GM12875 (cell line): Measurements from ENCODE around the gene JAK3.
"Not testable (repeated sequence)": the region's sequence is repeated elsewhere in the genome, so short reads cannot be mapped to it uniquely, and the experiment has no call there.

Source experiments
- H3K4me3 ChIP-seq: one replicate; pipeline ENCODE4 v1.5.1; 2011; ENCODE audit warnings: low read depth, low read length, control low read depth
- TF ChIP-seq, protein P1 (sequence below): IDR thresholded peaks from 2 replicates; pipeline ENCODE4 v1.5.1; 2011; ENCODE audit warnings: low read depth, mild to moderate bottlenecking, control low read depth, inconsistent platforms, low read length, moderate library complexity, borderline replicate concordance; ENCODE audit not compliant: insufficient read depth

The JAK3 gene

DNA sequence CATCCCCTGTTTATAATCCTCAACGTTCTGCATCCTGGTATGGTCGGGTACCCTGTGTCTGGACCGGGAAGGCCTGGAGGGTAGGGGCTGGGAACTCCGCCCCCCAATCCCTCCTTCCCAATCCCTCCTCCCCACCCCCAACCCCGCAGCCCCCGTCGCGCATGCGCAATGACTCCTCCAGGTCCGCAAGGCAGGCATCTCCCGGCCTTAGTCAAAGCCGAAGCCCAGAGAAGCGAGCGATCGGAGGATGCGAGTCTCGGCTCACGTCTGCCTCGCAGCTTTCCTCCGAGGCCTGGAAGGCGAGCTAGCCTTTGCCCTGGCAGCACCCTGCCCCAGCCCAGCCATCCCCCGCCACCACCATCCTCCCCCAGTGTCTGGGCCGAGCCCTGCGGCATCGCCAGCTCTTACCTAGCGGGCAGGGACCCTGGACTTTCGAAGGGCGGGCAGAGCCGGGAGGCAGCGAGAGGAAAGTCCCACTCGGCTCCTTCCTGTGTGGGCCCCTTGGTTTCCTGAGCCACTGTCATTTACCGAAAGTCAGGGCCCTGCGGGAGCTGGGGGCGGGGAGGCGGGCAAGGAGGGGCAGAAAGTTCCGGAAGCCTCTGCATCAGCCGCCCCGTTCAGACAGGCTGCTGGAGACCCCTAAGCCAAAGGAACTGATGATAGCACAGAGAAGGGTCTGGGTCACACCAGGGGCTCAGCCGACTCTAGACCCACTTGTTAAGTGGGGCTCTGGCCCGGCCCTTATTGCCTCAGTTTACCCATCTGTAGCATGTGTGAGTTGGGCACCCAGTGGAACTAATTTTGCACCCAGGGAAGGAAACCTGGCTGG lies at the start of gene JAK3:
Gene JAK3, minus strand, starts transcription at position 445 of the 829 bp plus-strand sequence. CDS start 3,565 bp downstream, outside the sequence.
- peak within 1 kb of the TSS; percentile 61 for H3K4me3 ChIP-seq
- TF ChIP-seq, protein P1, sequence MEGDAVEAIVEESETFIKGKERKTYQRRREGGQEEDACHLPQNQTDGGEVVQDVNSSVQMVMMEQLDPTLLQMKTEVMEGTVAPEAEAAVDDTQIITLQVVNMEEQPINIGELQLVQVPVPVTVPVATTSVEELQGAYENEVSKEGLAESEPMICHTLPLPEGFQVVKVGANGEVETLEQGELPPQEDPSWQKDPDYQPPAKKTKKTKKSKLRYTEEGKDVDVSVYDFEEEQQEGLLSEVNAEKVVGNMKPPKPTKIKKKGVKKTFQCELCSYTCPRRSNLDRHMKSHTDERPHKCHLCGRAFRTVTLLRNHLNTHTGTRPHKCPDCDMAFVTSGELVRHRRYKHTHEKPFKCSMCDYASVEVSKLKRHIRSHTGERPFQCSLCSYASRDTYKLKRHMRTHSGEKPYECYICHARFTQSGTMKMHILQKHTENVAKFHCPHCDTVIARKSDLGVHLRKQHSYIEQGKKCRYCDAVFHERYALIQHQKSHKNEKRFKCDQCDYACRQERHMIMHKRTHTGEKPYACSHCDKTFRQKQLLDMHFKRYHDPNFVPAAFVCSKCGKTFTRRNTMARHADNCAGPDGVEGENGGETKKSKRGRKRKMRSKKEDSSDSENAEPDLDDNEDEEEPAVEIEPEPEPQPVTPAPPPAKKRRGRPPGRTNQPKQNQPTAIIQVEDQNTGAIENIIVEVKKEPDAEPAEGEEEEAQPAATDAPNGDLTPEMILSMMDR = no peak

DNA sequence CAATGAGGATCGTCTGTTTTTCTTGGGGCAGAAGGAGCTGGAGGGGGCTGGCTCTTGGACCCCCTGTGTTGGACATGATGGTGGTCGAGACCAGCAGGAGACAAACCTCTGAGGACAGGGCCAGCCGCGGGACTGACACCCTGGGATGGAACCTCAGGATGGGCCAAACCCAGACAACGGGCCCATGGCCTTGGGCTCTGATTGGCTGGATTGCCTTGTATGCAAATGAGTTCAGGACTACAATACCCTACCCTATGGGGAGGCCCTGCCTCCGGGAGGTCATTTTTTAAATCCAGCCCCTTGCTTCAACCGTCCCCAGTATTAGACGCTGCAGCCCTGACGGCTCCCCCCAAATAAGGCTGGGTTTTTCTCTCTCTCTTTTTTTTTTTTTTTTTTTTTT lies 46.0 kb upstream of the JAK3 start:
- no peak overlapping the region for H3K4me3 ChIP-seq
- TF ChIP-seq, protein P1 = no peak

DNA sequence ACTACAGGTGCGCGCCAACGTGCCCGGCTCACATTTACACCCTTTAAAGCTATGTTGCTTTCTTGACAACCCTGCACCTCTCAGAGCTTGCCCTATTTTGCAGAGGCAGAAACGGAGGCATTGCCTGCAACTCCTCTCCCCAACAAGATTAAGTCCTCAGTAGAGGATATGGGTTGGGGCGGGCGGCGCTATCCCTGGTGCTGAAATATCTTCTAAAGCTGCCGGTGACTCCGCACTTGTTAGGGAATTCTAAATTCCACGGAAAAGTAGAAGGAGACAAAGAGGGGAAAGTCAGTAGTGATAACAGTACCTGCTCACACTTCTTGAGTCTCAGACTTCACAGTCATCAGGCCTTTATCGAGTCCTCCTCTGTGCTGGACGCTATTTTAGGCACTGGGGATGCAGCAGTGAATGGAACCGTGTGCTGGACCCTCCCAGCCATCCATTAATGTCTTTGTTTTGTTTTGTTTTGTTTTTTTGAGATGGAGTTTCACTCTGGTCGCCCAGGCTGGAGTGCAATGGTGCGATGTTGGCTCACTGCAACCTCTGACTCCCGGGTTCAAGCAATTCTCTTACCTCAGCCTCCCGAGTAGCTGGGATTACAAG lies 41.9 kb upstream of the JAK3 start:
- TF ChIP-seq, protein P1 = no peak
- no peak overlapping the region for H3K4me3 ChIP-seq

DNA sequence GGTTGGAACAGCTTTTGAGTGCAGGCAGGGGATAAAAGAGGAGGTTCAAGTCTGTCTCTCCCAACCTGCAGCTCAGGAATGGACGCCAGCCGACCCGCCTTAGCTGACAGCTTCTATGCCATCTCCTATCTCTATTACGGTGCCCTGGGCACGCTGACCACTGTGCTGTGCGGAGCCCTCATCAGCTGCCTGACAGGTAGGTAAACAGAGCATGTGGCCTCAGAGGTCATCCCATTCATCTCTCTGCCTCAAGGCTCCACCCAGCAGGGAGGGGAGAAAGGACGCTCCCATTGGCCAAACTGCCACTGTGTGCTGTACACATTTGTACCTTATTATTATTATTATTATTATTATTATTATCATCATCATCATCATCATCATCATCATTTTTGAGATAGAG lies 40.5 kb upstream of the JAK3 start:
- no peak overlapping the region for H3K4me3 ChIP-seq
- TF ChIP-seq, protein P1 = no peak

DNA sequence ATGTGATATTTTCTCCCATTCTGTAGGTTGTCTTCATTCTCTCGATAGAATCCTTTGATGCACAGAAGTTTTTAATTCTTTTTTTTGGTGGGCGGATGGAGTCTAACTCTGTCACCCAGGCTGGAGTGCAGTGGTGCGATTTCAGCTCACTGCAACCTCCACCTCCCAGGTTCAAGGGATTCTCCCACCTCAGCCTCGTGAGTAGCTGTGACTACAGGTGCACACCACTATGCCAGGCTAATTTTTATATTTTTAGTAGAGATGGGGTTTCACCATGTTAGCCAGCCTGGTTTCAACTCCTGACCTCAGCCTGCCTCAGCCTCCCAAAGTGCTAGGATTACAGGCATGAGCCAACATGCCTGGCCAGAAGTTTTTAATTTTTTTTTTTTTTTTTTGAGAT lies 39.4 kb upstream of the JAK3 start:
- not testable (repeated sequence) for H3K4me3 ChIP-seq

DNA sequence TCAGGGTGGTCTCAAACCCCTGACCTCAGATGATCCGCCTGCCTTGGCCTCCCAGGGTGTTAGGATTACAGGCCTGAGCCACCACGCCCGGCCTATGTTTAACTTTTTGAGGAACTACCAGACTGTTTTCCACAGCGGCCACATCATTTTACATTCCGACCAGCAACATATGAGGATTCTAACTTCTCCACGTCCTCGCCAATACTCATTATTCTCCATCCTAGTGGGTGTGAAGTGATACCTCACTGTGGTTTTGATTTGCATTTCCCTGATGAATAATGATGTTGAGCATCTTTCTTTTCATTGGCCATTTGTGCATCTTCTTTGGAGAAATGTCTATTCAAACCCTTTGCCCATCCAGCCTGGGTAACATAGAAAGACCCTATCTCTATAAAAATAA lies 38.7 kb upstream of the JAK3 start:
- H3K4me3 ChIP-seq = no peak overlapping the region
- TF ChIP-seq, protein P1 = no peak

DNA sequence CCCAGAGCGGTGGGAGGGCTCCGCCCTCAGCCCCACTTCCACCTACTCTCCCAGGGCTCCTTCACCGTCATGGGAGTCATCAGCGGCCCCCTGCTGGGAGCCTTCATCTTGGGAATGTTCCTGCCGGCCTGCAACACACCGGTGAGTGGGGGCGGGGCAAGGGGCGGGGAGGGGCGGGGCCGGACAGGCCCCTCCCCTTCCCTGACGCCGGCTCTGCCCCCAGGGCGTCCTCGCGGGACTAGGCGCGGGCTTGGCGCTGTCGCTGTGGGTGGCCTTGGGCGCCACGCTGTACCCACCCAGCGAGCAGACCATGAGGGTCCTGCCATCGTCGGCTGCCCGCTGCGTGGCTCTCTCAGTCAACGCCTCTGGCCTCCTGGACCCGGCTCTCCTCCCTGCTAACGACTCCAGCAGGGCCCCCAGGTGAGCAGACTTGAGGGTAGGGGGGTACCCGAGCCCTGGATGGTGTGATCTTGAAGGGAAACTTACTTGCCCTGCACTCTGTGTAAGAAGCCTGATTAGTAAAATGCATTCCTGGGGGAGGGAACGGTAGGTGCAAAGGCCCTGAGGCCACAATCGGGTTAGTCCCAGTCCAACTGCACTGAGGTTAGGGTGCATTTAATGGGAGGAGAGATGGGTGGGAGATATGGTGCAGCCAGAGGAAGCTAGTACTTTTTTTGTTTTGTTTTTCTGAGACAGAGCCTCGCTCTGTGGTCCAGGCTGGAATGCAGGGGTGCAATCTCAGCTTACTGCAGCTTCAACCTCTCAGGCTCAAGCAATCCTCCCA lies 36.0 kb upstream of the JAK3 start:
- TF ChIP-seq, protein P1 = no peak
- H3K4me3 ChIP-seq = no peak overlapping the region
